H1 (cell line): ENCODE results near the gene FGF2. TPM values are rescaled to one million over a fixed set of nuclear protein-coding genes. Genes with fewer than 3 reads are reported as not detected.
A peak's percentile ranks its signal among the peaks of the same experiment; 100 is the strongest.

ENCODE experiments used
- CTCF ChIA-PET: fragments of 300-600 bp; sonication (Branson Sonifier 250); formaldehyde crosslinking; loops from one replicate; lab custom pipeline; 2021; ENCODE audit not compliant: partially characterized antibody; lab: Charles Lee
- POLR2A ChIA-PET: fragments of 300-600 bp; sonication (Branson Sonifier 250); formaldehyde crosslinking; loops from one replicate; lab custom pipeline; 2021; ENCODE audit warnings: inconsistent platforms; ENCODE audit not compliant: partially characterized antibody; lab: Charles Lee
- DNase-seq, 2 experiments: peaks; one replicate each; pipeline versions ENCODE4 v3.0.0 to v3.0.0-alpha.2; 2010 to 2022; ENCODE audit warnings: low spot score in 2 of 2, low read depth in 1 of 2, mixed read lengths in 1 of 2
- FAIRE-seq: peaks from 2 replicates; lab custom pipeline; 2011; peaks lifted over from hg19 to GRCh38; lab: Jason Lieb, UNC
- H2AFZ ChIP-seq: 2 replicates; pipeline ENCODE4 v1.8.1; 2012; ENCODE audit warnings: low read length, inconsistent platforms
- H2AK5ac ChIP-seq: 2 replicates; pipeline ENCODE4 v1.6.1; 2013; ENCODE audit warnings: low read depth, low read length
- H2BK120ac ChIP-seq: replicated peaks from 2 replicates; pipeline ENCODE3; 2013; ENCODE audit warnings: low read depth, low read length, inconsistent platforms
- H2BK12ac ChIP-seq: 2 replicates; pipeline ENCODE4 v1.6.1; 2013; ENCODE audit warnings: low read depth, low read length
- H2BK15ac ChIP-seq: 2 replicates; pipeline ENCODE4 v1.6.1; 2013; ENCODE audit warnings: low read length
- H2BK20ac ChIP-seq: 2 replicates; pipeline ENCODE4 v1.6.1; 2013; ENCODE audit warnings: low read length
- H2BK5ac ChIP-seq: 2 replicates; pipeline ENCODE4 v1.6.1; 2013; ENCODE audit warnings: low read depth, low read length
- H3K14ac ChIP-seq: 2 replicates; pipeline ENCODE4 v1.6.1; 2013; ENCODE audit warnings: inconsistent platforms; ENCODE audit not compliant: insufficient read length
- H3K18ac ChIP-seq: 2 replicates; pipeline ENCODE4 v1.6.1; 2013; ENCODE audit warnings: low read length; ENCODE audit errors: extremely low read depth
- H3K23ac ChIP-seq: 2 replicates; pipeline ENCODE4 v1.6.1; 2013; ENCODE audit warnings: inconsistent platforms; ENCODE audit not compliant: insufficient read length
- H3K23me2 ChIP-seq: 2 replicates; pipeline ENCODE4 v1.6.1; 2013; ENCODE audit warnings: low read depth, low read length
- H3K27ac ChIP-seq: 2 replicates; pipeline ENCODE4 v1.6.1; 2011; ENCODE audit warnings: low read depth, low read length, inconsistent platforms
- H3K27me3 ChIP-seq, 4 experiments: replicated peaks in 1 of 4; 1 replicate in 1 of 4; 2 replicates in 3 of 4; pipeline versions ENCODE4 v1.6.1 to v1.8.1; 2011 to 2013; ENCODE audit warnings: low read length in 3 of 4, mild to moderate bottlenecking in 3 of 4, inconsistent platforms in 2 of 4, mixed read lengths in 2 of 4, moderate library complexity in 1 of 4; ENCODE audit not compliant: control insufficient read depth in 3 of 4, insufficient read depth in 3 of 4; ENCODE audit errors: extremely low read depth in 1 of 4
- H3K36me3 ChIP-seq, 4 experiments: 2 replicates each; pipeline versions ENCODE4 v1.6.1 to v1.8.1; 2011 to 2013; ENCODE audit warnings: mild to moderate bottlenecking in 4 of 4, low read length in 3 of 4, moderate library complexity in 2 of 4, control low read depth in 1 of 4, inconsistent platforms in 1 of 4; ENCODE audit not compliant: insufficient read depth in 4 of 4, control insufficient read depth in 2 of 4
- H3K4ac ChIP-seq: replicated peaks from 2 replicates; pipeline ENCODE3; 2013; ENCODE audit warnings: low read length, low read depth, mixed read lengths, inconsistent platforms; ENCODE audit not compliant: insufficient read length
- H3K4me1 ChIP-seq, 4 experiments: replicated peaks in 1 of 4; 1 replicate in 1 of 4; 2 replicates in 3 of 4; pipeline versions ENCODE4 v1.6.1 to v1.8.1; 2011 to 2013; ENCODE audit warnings: low read length in 3 of 4, inconsistent platforms in 2 of 4, mixed read lengths in 1 of 4; ENCODE audit not compliant: insufficient read depth in 4 of 4, control insufficient read depth in 3 of 4
- H3K4me2 ChIP-seq, 2 experiments: 2 replicates each; pipeline versions ENCODE4 v1.6.1 to v1.8.1; 2011 to 2013; ENCODE audit warnings: low read depth in 2 of 2, low read length in 2 of 2, control low read depth in 1 of 2, inconsistent platforms in 1 of 2, mild to moderate bottlenecking in 1 of 2; ENCODE audit not compliant: insufficient read depth in 1 of 2
- H3K4me3 ChIP-seq, 4 experiments: fragments of 200-600, 300-600 bp in 1 of 4; sonication (generic), shearing (Covaris generic), sonication (Bioruptor Twin) in 1 of 4; 2 replicates each; pipeline versions ENCODE4 v1.5.1 to v1.8.1; 2011 to 2016; ENCODE audit warnings: low read length in 4 of 4, low read depth in 3 of 4, control low read depth in 2 of 4, inconsistent platforms in 2 of 4, mild to moderate bottlenecking in 2 of 4, mixed read lengths in 1 of 4, moderate library complexity in 1 of 4; ENCODE audit not compliant: insufficient read depth in 2 of 4; ENCODE audit errors: extremely low read depth in 1 of 4
- H3K56ac ChIP-seq: replicated peaks from 2 replicates; pipeline ENCODE3; 2013; ENCODE audit warnings: low read depth, mild to moderate bottlenecking, mixed read lengths, low read length, inconsistent platforms; ENCODE audit not compliant: insufficient read length
- H3K79me1 ChIP-seq: 2 replicates; pipeline ENCODE4 v1.6.1; 2013; ENCODE audit warnings: low read depth, low read length, control low read depth
- H3K79me2 ChIP-seq, 2 experiments: 2 replicates each; pipeline versions ENCODE4 v1.6.1 to v1.8.1; 2012 to 2013; ENCODE audit warnings: low read length in 2 of 2, mild to moderate bottlenecking in 2 of 2, inconsistent platforms in 1 of 2; ENCODE audit not compliant: insufficient read depth in 2 of 2, control insufficient read depth in 1 of 2
- H3K9ac ChIP-seq, 4 experiments: replicated peaks in 1 of 4; 1 replicate in 1 of 4; 2 replicates in 3 of 4; pipeline versions ENCODE4 v1.6.1 to v1.8.1; 2011 to 2013; ENCODE audit warnings: low read depth in 3 of 4, low read length in 3 of 4, control low read depth in 2 of 4, mild to moderate bottlenecking in 2 of 4, moderate library complexity in 2 of 4, inconsistent platforms in 1 of 4; ENCODE audit errors: extremely low read depth in 1 of 4
- H3K9me3 ChIP-seq, 2 experiments: 2 replicates each; pipeline versions ENCODE4 v1.6.1 to v1.8.1; 2012 to 2013; ENCODE audit warnings: mild to moderate bottlenecking in 2 of 2, moderate library complexity in 2 of 2, control low read depth in 1 of 2, inconsistent platforms in 1 of 2, low read depth in 1 of 2, low read length in 1 of 2, mixed read lengths in 1 of 2; ENCODE audit not compliant: insufficient read depth in 2 of 2
- H4K20me1 ChIP-seq, 2 experiments: replicated peaks in 1 of 2; 2 replicates each; pipeline versions ENCODE3 to v1.8.1; 2011 to 2013; ENCODE audit warnings: inconsistent platforms in 2 of 2, low read length in 2 of 2, mild to moderate bottlenecking in 1 of 2; ENCODE audit not compliant: insufficient read depth in 2 of 2, control insufficient read depth in 1 of 2
- H4K5ac ChIP-seq: 2 replicates; pipeline ENCODE4 v1.6.1; 2013; ENCODE audit warnings: low read length, low read depth, mixed read lengths, inconsistent platforms; ENCODE audit not compliant: insufficient read length
- H4K8ac ChIP-seq: 2 replicates; pipeline ENCODE4 v1.8.0; 2013; ENCODE audit warnings: mild to moderate bottlenecking, moderate library complexity, low read length, inconsistent platforms; ENCODE audit not compliant: insufficient read depth; ENCODE audit errors: extremely low read depth
- H4K91ac ChIP-seq: replicated peaks from 2 replicates; pipeline ENCODE3; 2013; ENCODE audit warnings: low read length, mixed read lengths, inconsistent platforms; ENCODE audit not compliant: insufficient read length
- ASH2L ChIP-seq: fragments of 200-600, 300-600 bp; sonication (generic); IDR thresholded peaks from one replicate; pipeline ENCODE4 v1.7.1; 2017; ENCODE audit warnings: low read length
- ZNF274 ChIP-seq: IDR thresholded peaks from 2 replicates; pipeline ENCODE4 v1.7.0; 2012; ENCODE audit warnings: low read length, borderline replicate concordance; ENCODE audit errors: extremely low read depth
- WGBS, 2 experiments: shearing (Covaris generic) in 1 of 2; methylation state at CpG; one replicate each; pipeline versions ENCODE4 v1.1.6 to v1.1.7; 2013 to 2015; ENCODE audit warnings: low lambda C conversion rate in 2 of 2, mixed read lengths in 2 of 2, inconsistent platforms in 1 of 2, low coverage in 1 of 2, missing lambda C conversion rate in 1 of 2; ENCODE audit not compliant: insufficient replicate concordance in 2 of 2, insufficient coverage in 1 of 2, insufficient read length in 1 of 2; ENCODE audit errors: extremely low coverage in 1 of 2, missing lambda C conversion rate in 1 of 2; 5-methylcytosine and 5-hydroxymethylcytosine counted together
- polyA plus RNA-seq, 7 experiments: library from polyadenylated mRNA; depleted of rRNA in 3 of 7; stranded (reverse) in 5 of 7; unstranded in 2 of 7; fragments of >200 nt in 5 of 7; fragments of 200-250 nt in 2 of 7; gene quantifications; 1 replicate in 5 of 7; 2 replicates in 1 of 7; 4 replicates in 1 of 7; pipeline versions ENCODE4 v1.2.1 to v1.2.3, GENCODE V29; 2011 to 2013; ENCODE audit warnings: missing spikeins in 2 of 7, mixed read lengths in 2 of 7
- total RNA-seq: library from RNA; stranded (reverse); fragmentation: NEBNext Ultra II Directional; extraction: Animal tissue kit (Norgen Biotek cat#: 25700); gene quantifications from 2 replicates; pipeline ENCODE4 v1.2.1, GENCODE V29; 2021

The FGF2 gene
- total and polyA plus RNA-seq, 2 of the 8 experiments (the other 6 are each of a cell fraction or from before 2014, with no cell fraction given): 23.4 to 145 TPM

GRCh38 chr4:122826079-122826527, 528 bp upstream of the FGF2 start:
- no peak overlapping the region for H3K14ac ChIP-seq
- H3K23ac ChIP-seq: no peak overlapping the region
- H3K9ac ChIP-seq: peak overlapping the region; percentile 32 to 75 (median 52)
- peak overlapping the region; percentile 79 to 91 for H3K4me2 ChIP-seq
- no peaks in the 10 kb centered on the region for H3K79me1 ChIP-seq
- peaks cover 3 to 16% (median 13%) of the 10 kb centered on the region in 4 experiments; a peak in 6 of 7 replicates for H3K4me1 ChIP-seq
- no peak overlapping the region for H3K4ac ChIP-seq
- FAIRE-seq (no peak), DNase-seq (no peak)
- H4K91ac ChIP-seq: no peak overlapping the region
- peak overlapping the region; percentile 16 for H2BK120ac ChIP-seq
- peak overlapping the region; percentile 45 to 87 (median 64) for H3K4me3 ChIP-seq
- no peak overlapping the region; the same call in 1 of the 2 replicates for H2BK20ac ChIP-seq
- H2AK5ac ChIP-seq: no peak overlapping the region
- CTCF ChIA-PET: interaction anchor here (0.9 to 1.1 kb wide), 2 partner anchors 42 to 68 kb away, joined by 3 read pairs; no protein-coding TSS in a partner anchor
- POLR2A ChIA-PET: interaction anchor here (1.0 to 14.2 kb wide), 8 partner anchors 10 to 94 kb away, joined by 4 to 278 read pairs (median 32); partner anchors contain the start of gene BBS12
- H3K23me2 ChIP-seq: peaks cover 2% of the 10 kb centered on the region; the same call in 1 of the 2 replicates
- H3K79me2 ChIP-seq: peaks cover 20 to 51% of the 10 kb centered on the region in 2 experiments
- no peak overlapping the region; the same call in 1 of the 2 replicates for H2BK12ac ChIP-seq
- no peak overlapping the region for H4K8ac ChIP-seq
- no peak overlapping the region for H3K56ac ChIP-seq
- no peak overlapping the region for H2AFZ ChIP-seq
- peaks cover 0 to 5% of the 10 kb centered on the region in 2 experiments for H4K20me1 ChIP-seq
- no peaks in the 10 kb centered on the region for H3K9me3 ChIP-seq
- peak overlapping the region; percentile 55 for H3K27ac ChIP-seq
- H3K18ac ChIP-seq: peak overlapping the region; percentile 53; the same call in 1 of the 2 replicates
- no peak overlapping the region for H2BK15ac ChIP-seq
- H2BK5ac ChIP-seq: peak overlapping the region; percentile 36; the same call in 1 of the 2 replicates
- H3K27me3 ChIP-seq: no peaks in the 10 kb centered on the region
- peak overlapping the region; percentile 46 for H4K5ac ChIP-seq
- TF ChIP-seq ASH2L (peak; percentile 70), ZNF274 (no peak)
- WGBS, 2 experiments: 14% methylated on average over 16 of the region's 18 CpGs; no CpG with 5 or more reads in 1 of the 2 experiments
- peaks cover 0 to 32% (median 6%) of the 10 kb centered on the region in 4 experiments; a peak in 3 of 8 replicates for H3K36me3 ChIP-seq
